ENCODE measurements around the gene NTN3. TPM values are rescaled to one million over a fixed set of nuclear protein-coding genes. Genes with fewer than 3 reads are reported as not detected.

NTN3 gene
- total RNA-seq, 2 experiments from 2014 or later, result not detected

- no peaks in the 10 kb centered on the region for H3K27me3 ChIP-seq (ENCODE audit: control insufficient read depth in 1 of 2, insufficient read depth in 2 of 2, low read length in 2 of 2)
- POLR2A ChIA-PET, result interaction anchor here (0.6 kb wide), 1 partner anchor 33 kb away, joined by 7 read pairs; no protein-coding TSS in a partner anchor
- ATAC-seq (ENCODE audit: poor library complexity), result no peak
- intact Hi-C loops (cut with DNase I, micrococcal nuclease), result loop anchor here in 1 of 2 experiments (2.0 kb wide), 1 partner anchor 159 kb away; the partner anchor contains the start of gene ABCA3
- no peak for DNase-seq
- Mint-ChIP-seq H3K4me1 (ENCODE audit: low read depth) (peaks cover 4% of the 10 kb centered on the region), H3K27ac (no peak overlapping the region), H3K4me3 (no peak overlapping the region), H3K36me3 (ENCODE audit: low read depth) (peaks cover 4% of the 10 kb centered on the region), H3K9me3 (no peaks in the 10 kb centered on the region), H3K27me3 (no peaks in the 10 kb centered on the region)
- peaks cover 5% of the 10 kb centered on the region for H3K36me3 ChIP-seq (ENCODE audit: insufficient read depth, low read length)
- no peaks in the 10 kb centered on the region for H3K9me3 ChIP-seq (ENCODE audit: control insufficient read depth in 1 of 2, insufficient read depth in 1 of 2, low read length in 2 of 2)
- H3K4me1 ChIP-seq (ENCODE audit: insufficient read depth, low read length), result peaks cover 7% of the 10 kb centered on the region
- CTCF ChIA-PET, result interaction anchor here (2.5 kb wide), 1 partner anchor 306 kb away, joined by 17 read pairs; no protein-coding TSS in a partner anchor
- TF ChIP-seq, protein P1, sequence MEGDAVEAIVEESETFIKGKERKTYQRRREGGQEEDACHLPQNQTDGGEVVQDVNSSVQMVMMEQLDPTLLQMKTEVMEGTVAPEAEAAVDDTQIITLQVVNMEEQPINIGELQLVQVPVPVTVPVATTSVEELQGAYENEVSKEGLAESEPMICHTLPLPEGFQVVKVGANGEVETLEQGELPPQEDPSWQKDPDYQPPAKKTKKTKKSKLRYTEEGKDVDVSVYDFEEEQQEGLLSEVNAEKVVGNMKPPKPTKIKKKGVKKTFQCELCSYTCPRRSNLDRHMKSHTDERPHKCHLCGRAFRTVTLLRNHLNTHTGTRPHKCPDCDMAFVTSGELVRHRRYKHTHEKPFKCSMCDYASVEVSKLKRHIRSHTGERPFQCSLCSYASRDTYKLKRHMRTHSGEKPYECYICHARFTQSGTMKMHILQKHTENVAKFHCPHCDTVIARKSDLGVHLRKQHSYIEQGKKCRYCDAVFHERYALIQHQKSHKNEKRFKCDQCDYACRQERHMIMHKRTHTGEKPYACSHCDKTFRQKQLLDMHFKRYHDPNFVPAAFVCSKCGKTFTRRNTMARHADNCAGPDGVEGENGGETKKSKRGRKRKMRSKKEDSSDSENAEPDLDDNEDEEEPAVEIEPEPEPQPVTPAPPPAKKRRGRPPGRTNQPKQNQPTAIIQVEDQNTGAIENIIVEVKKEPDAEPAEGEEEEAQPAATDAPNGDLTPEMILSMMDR (IDR thresholded peaks at IDR 0.05), result no peak
- H3K4me3 ChIP-seq (ENCODE audit: low read length), result no peak overlapping the region
- H3K27ac ChIP-seq (ENCODE audit: low read depth in 1 of 2, low read length in 2 of 2), result no peak overlapping the region
These were observed 28.9 kb downstream of the NTN3 start for GRCh38 chr16:2499890-2500429.

DNA sequence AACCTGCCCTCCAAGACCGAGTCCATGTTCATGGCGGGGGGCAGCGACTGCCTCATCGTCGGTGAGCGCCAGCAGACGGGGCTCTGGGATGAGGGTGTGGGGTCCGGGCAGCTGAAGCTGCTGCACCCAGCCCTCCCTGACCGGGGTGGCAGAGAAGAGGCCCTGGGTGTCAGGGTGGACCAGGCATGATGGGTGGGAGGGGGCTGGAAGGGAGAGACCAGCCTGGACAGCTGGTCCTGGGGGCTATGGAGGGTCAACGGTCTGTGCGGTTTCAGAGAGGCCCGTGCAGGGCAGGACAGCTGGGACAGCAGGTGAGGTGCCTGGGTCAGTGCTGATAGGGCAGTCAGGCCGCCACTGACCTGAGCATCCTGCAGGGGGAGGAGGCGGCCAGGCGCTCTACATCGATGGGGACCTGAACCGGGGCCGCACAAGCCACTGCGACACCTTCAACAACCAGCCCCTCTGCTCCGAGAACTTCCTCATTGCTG lies 29.4 kb downstream of the NTN3 start:
- intact Hi-C loops (cut with DNase I, micrococcal nuclease), result loop anchor here in 1 of 2 experiments (2.0 kb wide), 1 partner anchor 160 kb away; the partner anchor contains the start of gene ABCA3
- H3K27me3 Mint-ChIP-seq, result no peaks in the 10 kb centered on the region
- no peak overlapping the region for H3K27ac ChIP-seq (ENCODE audit: low read depth in 1 of 2, low read length in 2 of 2)
- TF ChIP-seq, protein P1 (IDR thresholded peaks at IDR 0.05), result no peak
- CTCF ChIA-PET, result interaction anchor here (0.6 to 2.5 kb wide), 9 partner anchors 11 to 537 kb away, joined by 3 to 17 read pairs (median 4); partner anchors contain the start of genes ABCA3 and TBC1D24
- peaks cover 5% of the 10 kb centered on the region for H3K36me3 ChIP-seq (ENCODE audit: insufficient read depth, low read length)
- ATAC-seq (ENCODE audit: poor library complexity) (no peak), DNase-seq (no peak)
- H3K4me1 Mint-ChIP-seq (ENCODE audit: low read depth), result peaks cover 4% of the 10 kb centered on the region
- no peaks in the 10 kb centered on the region for H3K9me3 Mint-ChIP-seq
- POLR2A ChIA-PET, result interaction anchor here (0.6 to 1.4 kb wide), 3 partner anchors 13 to 33 kb away, joined by 3 to 7 read pairs (median 3); partner anchors contain the start of gene ATP6V0C
- H3K27me3 ChIP-seq (ENCODE audit: control insufficient read depth in 1 of 2, insufficient read depth in 2 of 2, low read length in 2 of 2), result no peaks in the 10 kb centered on the region
- H3K4me1 ChIP-seq (ENCODE audit: insufficient read depth, low read length), result peaks cover 7% of the 10 kb centered on the region
- no peak overlapping the region for H3K4me3 Mint-ChIP-seq
- peaks cover 4% of the 10 kb centered on the region for H3K36me3 Mint-ChIP-seq (ENCODE audit: low read depth)
- no peak overlapping the region for H3K27ac Mint-ChIP-seq
- no peak overlapping the region for H3K4me3 ChIP-seq (ENCODE audit: low read length)
- H3K9me3 ChIP-seq (ENCODE audit: control insufficient read depth in 1 of 2, insufficient read depth in 1 of 2, low read length in 2 of 2), result no peaks in the 10 kb centered on the region

GRCh38 chr16:2500918-2501750 lies 30.0 kb downstream of the NTN3 start:
- DNase-seq (peak; percentile 67 to 89 (median 76)), ATAC-seq (ENCODE audit: poor library complexity) (peak; percentile 99)
- H3K4me1 ChIP-seq (ENCODE audit: insufficient read depth, low read length), result peaks cover 7% of the 10 kb centered on the region
- no peak overlapping the region for H3K4me3 Mint-ChIP-seq
- no peak overlapping the region for H3K4me3 ChIP-seq (ENCODE audit: low read length)
- TF ChIP-seq, protein P1 (IDR thresholded peaks at IDR 0.05), result peak; percentile 97
- peaks cover 5% of the 10 kb centered on the region for H3K36me3 ChIP-seq (ENCODE audit: insufficient read depth, low read length)
- H3K9me3 ChIP-seq (ENCODE audit: control insufficient read depth in 1 of 2, insufficient read depth in 1 of 2, low read length in 2 of 2), result no peaks in the 10 kb centered on the region
- H3K27me3 ChIP-seq (ENCODE audit: control insufficient read depth in 1 of 2, insufficient read depth in 2 of 2, low read length in 2 of 2), result no peaks in the 10 kb centered on the region
- peaks cover 4% of the 10 kb centered on the region for H3K4me1 Mint-ChIP-seq (ENCODE audit: low read depth)
- H3K27me3 Mint-ChIP-seq, result no peaks in the 10 kb centered on the region
- no peak overlapping the region for H3K27ac Mint-ChIP-seq
- ChIA-PET POLR2A (interaction anchor here (0.6 to 1.4 kb wide), 5 partner anchors 12 to 232 kb away, joined by 3 to 4 read pairs (median 3); partner anchors contain the start of genes ATP6V0C and CCNF), CTCF (interaction anchor here (0.6 to 2.5 kb wide), 12 partner anchors 10 to 536 kb away, joined by 3 to 17 read pairs (median 4); partner anchors contain the start of genes ABCA3 and TBC1D24)
- H3K36me3 Mint-ChIP-seq (ENCODE audit: low read depth), result peaks cover 4% of the 10 kb centered on the region
- intact Hi-C loops (cut with DNase I, micrococcal nuclease), result loop anchor here (1.0 to 2.0 kb wide), 3 partner anchors 160 to 306 kb away; partner anchors contain the start of gene ABCA3 (in 2 of the 2)
- H3K27ac ChIP-seq (ENCODE audit: low read depth in 1 of 2, low read length in 2 of 2), result no peak overlapping the region
- no peaks in the 10 kb centered on the region for H3K9me3 Mint-ChIP-seq

Measured in CD4-positive, alpha-beta T cell (primary cell).